HT1080 (cell line): ENCODE results near the gene REXO4. TPM values are rescaled to one million over a fixed set of nuclear protein-coding genes. Genes with fewer than 3 reads are reported as not detected.

Experiments used
- DNase-seq: peaks from one replicate; pipeline ENCODE4 v3.0.0-alpha.2; 2015; ENCODE audit warnings: low read depth
- total RNA-seq: library from RNA; depleted of rRNA; stranded (reverse); fragments of >200 nt; shearing (Covaris generic); gene quantifications from 2 replicates; pipeline ENCODE4 v1.2.3, GENCODE V29; 2014; rRNA removed

REXO4 gene
- total RNA-seq, 1 experiment from 2014 or later = 31.6 TPM

- no peak for DNase-seq
Measured at GRCh38 chr9:133369933-133370332, 47.9 kb downstream of the REXO4 start.

DNA sequence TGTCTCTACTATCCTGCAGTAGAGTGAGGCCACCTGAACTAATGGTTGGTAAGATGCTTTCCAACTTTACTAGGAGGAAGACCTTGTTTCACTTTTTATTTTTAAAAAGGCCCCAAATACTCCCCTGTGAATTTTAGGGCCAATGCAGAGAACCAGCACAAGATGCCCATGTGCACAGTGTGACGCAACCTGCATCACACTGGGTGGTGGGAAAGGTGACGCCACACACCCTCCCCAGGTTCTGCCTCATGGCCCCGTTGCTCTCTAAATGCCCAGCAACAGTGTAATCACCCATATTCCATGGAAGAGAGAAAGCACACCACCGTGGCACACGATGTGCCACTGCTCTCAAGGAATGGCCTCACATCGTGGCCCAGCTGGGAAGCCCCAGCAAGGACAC is 48.4 kb downstream of the REXO4 start:
- DNase-seq = no peak

DNA sequence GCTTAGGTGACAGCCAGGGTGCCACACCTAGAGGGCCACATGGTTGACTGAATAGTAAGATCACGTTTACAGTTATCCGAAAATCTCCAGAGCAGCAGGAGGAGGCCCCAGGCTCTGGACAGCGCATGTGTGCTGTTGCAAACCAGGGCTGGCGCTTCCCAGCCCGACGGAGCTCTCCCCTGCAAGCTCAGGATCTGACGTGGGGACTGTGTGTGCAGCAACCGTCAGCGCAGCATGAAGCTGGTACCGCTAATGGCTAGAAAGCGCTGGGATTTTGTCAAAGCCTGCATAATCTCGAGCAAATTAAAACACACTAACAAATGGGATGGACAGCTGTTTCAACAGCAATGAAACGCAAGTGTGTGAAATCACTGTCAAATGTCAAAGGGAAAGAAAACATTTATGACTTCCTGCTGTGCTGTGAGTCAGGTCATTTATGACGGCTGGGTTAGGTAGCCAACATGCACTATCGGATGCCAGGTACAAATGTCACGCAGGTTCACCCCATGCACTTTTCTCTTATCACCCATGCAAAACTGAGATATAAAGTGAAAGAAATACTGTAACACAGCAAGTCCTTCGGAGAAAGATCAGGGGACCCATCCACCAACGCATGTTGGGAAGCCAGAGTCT is 49.4 kb downstream of the REXO4 start:
- DNase-seq = no peak

DNA sequence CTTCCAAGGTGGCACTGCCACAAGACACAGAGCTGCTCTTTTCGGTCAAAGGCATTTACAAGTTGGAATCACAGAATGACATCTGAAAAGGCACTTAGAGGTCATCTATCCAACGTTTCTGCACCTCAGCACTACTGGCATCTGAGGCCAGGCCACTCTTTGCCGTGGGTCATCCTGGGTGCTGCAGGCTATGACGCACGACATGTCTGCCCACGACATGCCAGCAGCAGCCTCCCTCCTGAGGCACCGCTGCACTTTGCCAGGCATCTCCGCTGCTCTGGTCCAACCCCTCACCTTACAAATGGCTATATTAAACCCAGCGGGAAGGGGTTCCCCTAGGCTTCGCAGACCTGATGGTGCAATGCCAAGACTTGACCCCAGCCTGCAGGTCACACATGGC is 50.0 kb downstream of the REXO4 start:
- DNase-seq = no peak

DNA sequence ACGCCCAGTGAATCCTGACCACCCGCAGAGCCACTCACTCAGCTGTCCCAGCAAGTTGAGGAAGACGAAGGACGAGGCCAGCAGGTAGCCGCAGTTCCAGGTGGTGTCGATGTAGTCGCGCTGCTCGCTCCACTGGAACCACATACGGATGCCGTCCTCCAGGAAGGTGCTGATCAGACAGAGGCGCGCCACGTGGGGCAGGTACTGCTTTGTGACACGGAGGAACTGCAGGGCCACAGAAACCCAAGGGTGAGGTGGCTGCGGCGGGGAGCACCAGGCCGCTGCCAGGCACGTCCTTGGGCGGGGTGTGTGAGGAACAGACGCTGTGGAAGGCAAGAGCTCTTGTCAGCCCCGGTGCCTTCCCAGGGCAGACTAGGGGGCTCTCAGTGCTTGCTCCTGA is 50.6 kb downstream of the REXO4 start:
- DNase-seq = no peak

DNA sequence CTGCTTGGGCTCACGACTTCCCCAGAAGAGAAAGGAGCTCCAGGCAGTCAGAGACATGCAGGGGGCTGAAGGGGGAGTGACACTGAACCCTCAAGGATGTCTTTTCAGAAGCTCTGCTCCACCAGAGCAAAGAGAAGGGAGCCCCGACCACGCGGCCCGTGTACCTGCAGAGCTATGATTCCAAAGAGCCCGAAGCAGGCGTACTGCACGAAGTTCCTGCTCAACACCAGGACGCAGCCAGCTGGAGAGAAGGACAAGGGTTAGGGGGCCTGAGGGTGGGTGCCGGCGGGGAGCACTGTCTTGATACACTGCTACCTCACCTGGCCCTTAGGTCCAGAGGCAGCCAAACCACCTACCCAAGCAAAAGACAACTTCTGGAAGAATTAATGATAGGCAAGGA is 51.4 kb downstream of the REXO4 start:
- no peak for DNase-seq

DNA sequence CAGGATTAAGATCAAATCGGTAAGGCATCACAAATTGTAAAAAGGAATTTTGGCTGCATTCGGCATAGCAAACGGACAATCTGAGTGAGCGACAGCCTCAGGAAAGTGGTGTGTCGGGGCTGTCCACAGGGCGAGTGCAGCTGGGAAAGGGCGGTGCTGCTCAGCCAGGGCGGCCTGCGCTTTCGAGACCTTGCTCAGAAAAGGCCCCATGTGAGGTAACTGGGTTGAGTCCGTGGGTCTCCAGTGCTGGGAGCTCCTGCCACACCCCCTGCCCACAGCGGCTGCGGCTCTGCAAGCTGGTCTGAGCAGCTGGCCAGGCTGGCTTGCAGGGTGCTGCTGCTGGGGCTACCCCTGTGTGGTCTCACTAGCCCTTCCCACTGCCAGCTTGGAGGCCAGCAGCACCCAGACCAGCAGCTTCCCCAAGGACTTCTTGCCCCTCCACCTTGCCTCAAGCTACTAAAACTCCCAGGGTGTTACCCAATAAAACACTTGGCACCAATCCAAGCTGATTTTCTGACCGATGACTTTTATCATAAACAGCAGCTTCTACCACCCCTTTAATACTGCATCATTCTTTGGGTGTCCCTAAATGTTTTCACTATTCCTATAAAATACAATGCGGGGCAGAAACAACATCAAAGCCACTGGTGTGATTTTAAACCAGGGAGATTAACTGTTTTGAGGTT is 55.3 kb downstream of the REXO4 start:
- DNase-seq = no peak

DNA sequence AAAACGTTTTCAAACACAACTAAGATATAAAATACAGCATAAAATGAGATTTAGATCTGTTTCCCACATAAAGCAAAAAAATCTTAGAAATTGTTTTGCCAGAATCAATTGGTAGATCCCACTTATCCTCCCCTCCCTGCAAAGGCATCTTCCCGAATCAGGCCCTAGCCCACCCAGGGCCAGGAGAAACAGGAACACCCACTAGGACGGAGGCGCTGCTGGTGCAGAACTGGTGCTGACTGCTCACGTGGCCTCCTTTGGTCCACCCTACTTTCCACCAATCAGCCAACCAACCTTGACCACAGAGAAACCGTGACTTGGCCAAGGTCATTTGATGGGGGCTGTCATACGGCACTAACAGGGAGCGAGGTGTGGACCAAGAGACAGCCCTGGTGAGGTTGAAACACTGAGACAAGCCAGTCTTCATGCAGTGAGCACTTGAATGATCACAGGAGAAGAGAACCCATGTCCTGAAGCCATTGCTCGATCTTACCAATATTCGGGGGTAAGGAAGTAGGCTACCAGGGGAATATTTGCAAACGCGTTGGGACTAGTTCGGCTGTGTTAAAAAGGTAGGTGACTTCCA is 56.2 kb downstream of the REXO4 start:
- no peak for DNase-seq

- no peak for DNase-seq
Measured at GRCh38 chr9:133360400-133361393, 57.1 kb downstream of the REXO4 start.

- DNase-seq = no peak
Measured at GRCh38 chr9:133359399-133360175, 58.2 kb downstream of the REXO4 start.

DNA sequence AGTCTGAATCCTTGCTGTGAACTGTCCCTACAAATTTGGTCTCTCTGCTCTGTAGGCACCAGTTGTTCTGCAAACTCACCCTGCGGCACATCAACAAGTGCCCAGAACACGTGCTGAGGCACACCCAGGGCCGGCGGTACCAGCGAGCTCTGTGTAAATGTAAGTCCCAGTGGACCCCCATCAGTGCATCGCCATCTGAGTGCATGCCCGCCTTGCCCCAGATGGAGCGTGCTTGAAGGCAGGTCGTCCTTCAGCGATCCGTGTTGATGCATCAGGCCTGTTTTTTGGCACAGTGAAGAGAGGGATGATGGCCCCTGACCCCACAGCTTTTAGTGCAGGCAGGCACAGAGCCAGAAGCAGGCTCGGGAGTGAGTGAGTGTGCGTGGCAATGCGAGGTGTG is 60.2 kb downstream of the REXO4 start:
- no peak for DNase-seq

DNA sequence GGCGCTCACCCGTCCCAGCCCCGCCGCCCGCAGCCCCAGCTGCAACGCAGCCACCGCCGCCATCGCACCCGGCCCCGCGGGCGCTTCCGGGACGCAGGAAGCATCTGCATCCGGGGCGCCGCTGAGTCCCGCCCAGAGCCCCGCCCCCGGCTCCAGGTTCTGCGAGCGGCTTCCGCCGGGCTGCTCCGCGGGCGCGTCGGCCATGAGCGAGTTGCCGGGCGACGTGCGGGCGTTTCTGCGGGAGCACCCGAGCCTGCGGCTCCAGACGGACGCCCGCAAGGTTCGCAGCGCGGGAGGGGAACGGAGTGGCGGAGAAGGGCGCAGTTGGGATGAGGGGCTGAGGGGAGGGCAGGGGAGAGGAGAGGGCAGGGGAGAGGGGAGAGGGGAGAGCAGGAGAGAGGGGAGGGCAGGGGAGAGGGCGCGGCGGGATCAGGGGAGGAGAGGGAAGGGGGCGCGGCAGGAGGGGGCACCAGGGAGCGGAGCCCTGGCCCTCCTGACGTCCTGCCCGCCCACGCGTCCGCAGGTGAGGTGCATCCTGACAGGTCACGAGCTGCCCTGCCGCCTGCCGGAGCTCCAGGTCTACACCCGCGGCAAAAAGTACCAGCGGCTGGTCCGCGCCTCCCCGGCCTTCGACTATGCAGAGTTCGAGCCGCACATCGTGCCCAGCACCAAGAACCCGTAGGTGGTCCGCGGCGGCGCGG is 61.3 kb downstream of the REXO4 start, which contains the start of the genes SURF1 and SURF2:
Gene SURF1 (minus strand): TSS at position 97 of the 701 bp plus-strand sequence. CDS start 34 bp downstream, at position 63.
Gene SURF2 (plus strand): TSS at position 160 of the 701 bp plus-strand sequence. CDS start 43 bp downstream, at position 203.
- peak; percentile 65 for DNase-seq

Other genes with a start within 250 kb of the REXO4 start
- gene OBP2B, start 208.8 kb downstream of the REXO4 start, total RNA-seq = not detected in 2 replicates
- not detected in 2 replicates for gene ABO, start 142.8 kb downstream of the REXO4 start, total RNA-seq
- gene SURF6, start 81.8 kb downstream of the REXO4 start, total RNA-seq = 25.1 and 36.1 TPM in 2 replicates
- 26.4 and 33.4 TPM in 2 replicates for gene MED22, start 69.9 kb downstream of the REXO4 start, total RNA-seq
- gene RPL7A, start 69.8 kb downstream of the REXO4 start, total RNA-seq = 2,307 and 2,771 TPM in 2 replicates
- gene SURF1, start 61.5 kb downstream of the REXO4 start, total RNA-seq = 35.3 and 40.9 TPM in 2 replicates
- gene SURF2, start 61.5 kb downstream of the REXO4 start, total RNA-seq = 92.7 and 110 TPM in 2 replicates
- gene SURF4, start 42.0 kb downstream of the REXO4 start, total RNA-seq = 220 and 286 TPM in 2 replicates
- gene STKLD1, start 41.6 kb downstream of the REXO4 start, total RNA-seq = not detected in 2 replicates
- 0.07 and 0.19 TPM in 2 replicates for gene ADAMTS13, start 4.4 kb upstream of the REXO4 start, total RNA-seq
- 0.37 and 1.1 TPM in 2 replicates for gene CACFD1, start 42.0 kb upstream of the REXO4 start, total RNA-seq
- gene SLC2A6, start 61.1 kb upstream of the REXO4 start, total RNA-seq = 2.3 and 2.4 TPM in 2 replicates
- not detected in 2 replicates for gene MYMK, start 106.9 kb upstream of the REXO4 start, total RNA-seq
- gene ADAMTSL2, start 116.7 kb upstream of the REXO4 start, total RNA-seq = not detected in 2 replicates
- gene FAM163B, start 191.4 kb upstream of the REXO4 start, total RNA-seq = not detected in 2 replicates
- gene DBH, start 218.4 kb upstream of the REXO4 start, total RNA-seq = not detected in 2 replicates